Testis (tissue), 3 donors: Measurements from ENCODE around the gene RIC1. TPM values are rescaled to one million over a fixed set of nuclear protein-coding genes. Genes with fewer than 3 reads are reported as not detected.

ENCODE experiments used
- DNase-seq: peaks from one replicate; pipeline ENCODE4 v3.0.0-alpha.2; 2019
- H3K27ac ChIP-seq, 2 donors: fragments of 200-600 bp; sonication (generic); one replicate each; pipeline ENCODE4 v1.5.1; 2019
- H3K27me3 ChIP-seq: fragments of 200-600 bp; sonication (generic); one replicate; pipeline ENCODE4 v1.5.1; 2019
- H3K36me3 ChIP-seq: fragments of 200-600 bp; sonication (generic); one replicate; pipeline ENCODE4 v1.5.1; 2017; ENCODE audit warnings: low read depth; ENCODE audit errors: missing control alignments
- H3K4me1 ChIP-seq: fragments of 200-600 bp; sonication (generic); one replicate; pipeline ENCODE4 v1.5.1; 2019
- H3K4me3 ChIP-seq, 2 donors: fragments of 200-600 bp; sonication (generic); one replicate each; pipeline ENCODE4 v1.5.1; 2017 to 2019
- H3K9me3 ChIP-seq: fragments of 200-600 bp; sonication (generic); one replicate; pipeline ENCODE4 v1.5.1; 2017
- POLR2A ChIP-seq: fragments of 450-650 bp; IDR thresholded peaks from one replicate; pipeline ENCODE4 v1.6.1; 2017; ENCODE audit warnings: antibody characterized with exemption, mild to moderate bottlenecking, moderate library complexity
- WGBS, 2 donors: methylation state at CpG; one replicate each; pipeline ENCODE4 v1.1.5; 2018; 5-methylcytosine and 5-hydroxymethylcytosine counted together
- intact Hi-C: fragments of 100-400 bp; cut with DNase I; formaldehyde crosslinking; loops from one replicate; pipeline ENCODE4 v1.15.1; 2023; ENCODE audit warnings: low total_unique reads
- polyA plus RNA-seq: library from polyadenylated mRNA; stranded (reverse); fragments of 350-450 nt; fragmentation: Illumina TruSeq; extraction: RNeasy Lipid Tissue Mini Kit (QIAGEN cat#74804); gene quantifications from one replicate; pipeline ENCODE4 v1.2.3, GENCODE V29; 2014; ENCODE audit warnings: low read depth, low replicate concordance; ENCODE audit not compliant: insufficient read depth
- total RNA-seq, 2 donors: library from RNA; depleted of rRNA; stranded (reverse); fragments of >200 nt; gene quantifications; one replicate each; pipeline ENCODE4 v1.2.3, GENCODE V29; 2016
- TF ChIP-seq, protein P1 (sequence below), 3 experiments: fragments of 450-650 bp in 2 of 3; fragments of 200-600 bp in 1 of 3; sonication (generic) in 1 of 3; IDR thresholded peaks; one replicate each; pipeline ENCODE4 v1.5.1; 2016 to 2019; ENCODE audit warnings: antibody characterized with exemption in 3 of 3, mild to moderate bottlenecking in 2 of 3, moderate library complexity in 1 of 3

The RIC1 gene
- total and polyA plus RNA-seq, 3 donors from 2014 or later, result 25.6 to 45.5 (median 44.0) TPM

DNA sequence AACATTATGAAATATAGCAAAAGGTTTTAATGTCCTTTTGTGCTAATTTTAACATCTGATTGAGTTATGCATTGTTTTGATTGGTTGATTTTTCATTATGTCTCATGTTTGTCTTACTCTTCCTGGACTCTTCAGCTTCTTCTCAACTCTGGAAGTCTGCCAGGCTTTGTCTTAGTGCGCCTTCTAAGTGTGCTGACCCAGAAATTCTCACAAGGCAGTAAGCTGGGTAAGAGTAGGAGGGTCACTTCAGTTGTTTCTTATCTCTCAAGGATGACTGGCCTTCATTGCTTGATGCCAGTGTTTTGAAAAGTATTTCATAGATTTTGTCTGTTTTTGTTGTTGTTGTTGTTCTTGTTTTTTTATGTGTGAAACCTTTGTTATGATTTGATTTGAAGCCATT, 59.2 kb downstream of the RIC1 start:
- WGBS, 2 donors, result 31% methylated on average over 1 of the region's 1 CpG
- Histone ChIP-seq H3K9me3 (no peaks in the 10 kb centered on the region), H3K4me1 (no peaks in the 10 kb centered on the region), H3K27me3 (no peaks in the 10 kb centered on the region), H3K36me3 (no peaks in the 10 kb centered on the region), H3K27ac (no peak overlapping the region), H3K4me3 (no peak overlapping the region)
- no peak for DNase-seq
- TF ChIP-seq POLR2A, result no peak
- TF ChIP-seq, protein P1, sequence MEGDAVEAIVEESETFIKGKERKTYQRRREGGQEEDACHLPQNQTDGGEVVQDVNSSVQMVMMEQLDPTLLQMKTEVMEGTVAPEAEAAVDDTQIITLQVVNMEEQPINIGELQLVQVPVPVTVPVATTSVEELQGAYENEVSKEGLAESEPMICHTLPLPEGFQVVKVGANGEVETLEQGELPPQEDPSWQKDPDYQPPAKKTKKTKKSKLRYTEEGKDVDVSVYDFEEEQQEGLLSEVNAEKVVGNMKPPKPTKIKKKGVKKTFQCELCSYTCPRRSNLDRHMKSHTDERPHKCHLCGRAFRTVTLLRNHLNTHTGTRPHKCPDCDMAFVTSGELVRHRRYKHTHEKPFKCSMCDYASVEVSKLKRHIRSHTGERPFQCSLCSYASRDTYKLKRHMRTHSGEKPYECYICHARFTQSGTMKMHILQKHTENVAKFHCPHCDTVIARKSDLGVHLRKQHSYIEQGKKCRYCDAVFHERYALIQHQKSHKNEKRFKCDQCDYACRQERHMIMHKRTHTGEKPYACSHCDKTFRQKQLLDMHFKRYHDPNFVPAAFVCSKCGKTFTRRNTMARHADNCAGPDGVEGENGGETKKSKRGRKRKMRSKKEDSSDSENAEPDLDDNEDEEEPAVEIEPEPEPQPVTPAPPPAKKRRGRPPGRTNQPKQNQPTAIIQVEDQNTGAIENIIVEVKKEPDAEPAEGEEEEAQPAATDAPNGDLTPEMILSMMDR (IDR thresholded peaks at IDR 0.05), result no peak
- intact Hi-C loops, result no loop called here

DNA sequence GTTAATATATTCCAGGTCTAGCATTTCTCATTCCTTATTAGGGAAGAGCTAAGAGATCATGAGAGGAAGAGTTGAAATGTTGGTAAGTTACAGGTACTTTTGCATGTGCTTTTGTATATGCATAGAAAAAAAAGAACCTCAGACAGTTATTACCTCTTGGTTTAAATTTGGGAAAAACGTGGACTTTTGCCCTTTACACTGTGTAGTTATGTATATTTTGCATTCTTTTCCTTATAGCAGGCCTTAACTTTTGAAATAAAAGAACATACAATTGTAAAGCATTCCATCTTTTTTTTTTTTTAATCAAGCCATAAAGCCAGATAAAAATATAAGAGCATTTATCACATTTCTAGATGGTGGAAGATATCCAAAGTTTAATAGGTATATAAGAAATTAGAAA, 61.4 kb downstream of the RIC1 start:
- no peak for TF ChIP-seq POLR2A
- TF ChIP-seq, protein P1 (IDR thresholded peaks at IDR 0.05), result no peak

DNA sequence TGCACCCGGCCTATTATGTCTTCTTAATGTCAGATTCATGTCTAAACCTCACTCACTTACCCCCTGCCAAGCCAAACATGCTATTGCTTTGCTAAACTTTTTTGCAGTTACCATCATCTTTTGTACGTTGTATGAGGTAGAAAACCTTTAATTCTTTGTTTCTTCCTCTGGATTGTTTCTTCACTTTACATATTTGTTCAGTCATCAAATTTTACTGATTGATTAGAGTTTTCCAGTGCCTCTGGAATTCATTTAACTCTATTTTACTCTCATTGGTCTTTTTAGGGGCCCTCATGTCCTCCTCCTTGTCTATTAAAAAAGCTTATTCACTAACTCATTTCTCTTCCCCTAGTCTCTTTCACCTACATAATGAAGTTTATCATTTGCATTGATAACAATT, 67.0 kb downstream of the RIC1 start:
- no peaks in the 10 kb centered on the region for H3K9me3 ChIP-seq
- DNase-seq, result no peak
- no peak overlapping the region for H3K27ac ChIP-seq
- H3K4me1 ChIP-seq, result no peaks in the 10 kb centered on the region
- H3K36me3 ChIP-seq, result no peaks in the 10 kb centered on the region
- intact Hi-C loops, result no loop called here
- no peak overlapping the region for H3K4me3 ChIP-seq
- H3K27me3 ChIP-seq, result no peaks in the 10 kb centered on the region
- WGBS, 2 donors, result 87 to 96% methylated on average over 2 of the region's 2 CpGs
- no peak for TF ChIP-seq POLR2A
- TF ChIP-seq, protein P1 (IDR thresholded peaks at IDR 0.05), result no peak

More for the DNA sequence above, 61.4 kb downstream of the RIC1 start:
- Histone ChIP-seq H3K36me3 (no peaks in the 10 kb centered on the region), H3K4me1 (no peaks in the 10 kb centered on the region), H3K27me3 (no peaks in the 10 kb centered on the region), H3K4me3 (no peak overlapping the region), H3K27ac (no peak overlapping the region), H3K9me3 (no peaks in the 10 kb centered on the region)
- intact Hi-C loops, result no loop called here
- DNase-seq, result no peak
- WGBS, 2 donors, result 91 to 95% methylated on average over 1 of the region's 1 CpG

DNA sequence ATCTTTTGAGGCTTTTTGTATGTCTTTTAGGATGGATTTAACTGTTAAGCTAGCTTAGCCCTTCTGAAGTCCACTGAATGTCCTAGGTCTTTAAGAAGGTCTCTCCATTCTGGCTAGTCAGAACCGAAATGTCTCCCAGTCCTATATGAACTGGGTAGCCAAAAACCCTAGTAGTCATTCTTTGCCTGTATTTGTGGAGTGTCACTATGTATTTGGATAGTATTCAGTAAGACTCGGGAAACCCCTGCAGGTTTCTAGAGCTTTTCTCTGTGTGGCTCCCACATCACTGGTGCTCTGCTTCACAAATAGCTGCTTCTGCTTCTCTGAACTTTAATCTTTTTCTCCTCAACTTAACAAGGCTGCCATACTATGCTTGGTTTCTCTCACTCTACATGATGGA, 68.0 kb downstream of the RIC1 start:
- Histone ChIP-seq H3K4me3 (no peak overlapping the region), H3K27me3 (no peaks in the 10 kb centered on the region), H3K27ac (no peak overlapping the region), H3K36me3 (no peaks in the 10 kb centered on the region), H3K9me3 (no peaks in the 10 kb centered on the region), H3K4me1 (no peaks in the 10 kb centered on the region)
- intact Hi-C loops, result no loop called here
- TF ChIP-seq POLR2A, result no peak
- TF ChIP-seq, protein P1 (IDR thresholded peaks at IDR 0.05), result no peak
- no peak for DNase-seq
- 89 to 100% methylated on average over 2 of the region's 2 CpGs for WGBS, 2 donors

DNA sequence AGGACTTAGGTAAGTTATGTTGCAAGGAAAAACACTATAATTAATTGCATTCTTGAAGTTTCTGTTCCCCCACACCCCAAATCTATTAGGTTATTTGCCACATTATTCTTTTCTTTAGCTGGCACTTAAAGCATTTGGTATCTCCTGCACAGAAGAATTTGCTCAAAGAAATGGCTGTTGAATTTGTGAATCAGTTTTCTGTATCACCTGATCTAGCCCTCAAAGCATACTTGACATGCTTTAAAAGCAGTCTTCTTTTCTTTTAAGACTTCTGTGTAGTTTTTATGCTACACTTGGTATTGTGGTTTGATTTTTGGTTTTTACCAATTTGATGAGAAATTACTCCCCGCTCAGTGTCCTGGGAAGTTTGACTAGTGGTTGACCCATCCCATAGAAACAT, 69.1 kb downstream of the RIC1 start:
- intact Hi-C loops, result no loop called here

More for the DNA sequence above, 69.1 kb downstream of the RIC1 start:
- H3K27me3 ChIP-seq, result no peaks in the 10 kb centered on the region
- no peaks in the 10 kb centered on the region for H3K36me3 ChIP-seq
- H3K4me3 ChIP-seq, result no peak overlapping the region
- TF ChIP-seq, protein P1 (IDR thresholded peaks at IDR 0.05), result no peak
- TF ChIP-seq POLR2A, result no peak
- WGBS, 2 donors, result 95 to 97% methylated on average over 1 of the region's 1 CpG
- no peak overlapping the region for H3K27ac ChIP-seq
- no peak for DNase-seq
- H3K4me1 ChIP-seq, result no peaks in the 10 kb centered on the region
- no peaks in the 10 kb centered on the region for H3K9me3 ChIP-seq
